Mesenchymal stem cell (in vitro differentiated cells and primary cell): ENCODE data around the gene HRAS.

Experiments
- DNase-seq: peaks from one replicate; pipeline ENCODE4 v3.0.0-alpha.2; 2013
- H2AFZ ChIP-seq: one replicate; pipeline ENCODE4 v1.6.1; 2013; ENCODE audit warnings: low read depth, mild to moderate bottlenecking, control low read depth, inconsistent platforms, low read length, moderate library complexity
- H2AK5ac ChIP-seq: 2 replicates; pipeline ENCODE4 v1.6.1; 2013; ENCODE audit warnings: low read length, moderate library complexity, mild to moderate bottlenecking, inconsistent platforms; ENCODE audit not compliant: severe bottlenecking
- H2BK120ac ChIP-seq: one replicate; pipeline ENCODE4 v1.6.1; 2013; ENCODE audit warnings: low read depth, mild to moderate bottlenecking, inconsistent platforms, low read length, moderate library complexity
- H2BK12ac ChIP-seq, 2 experiments: one replicate each; pipeline ENCODE4 v1.6.1; 2013; ENCODE audit warnings: inconsistent platforms in 2 of 2, low read length in 2 of 2, mild to moderate bottlenecking in 2 of 2, moderate library complexity in 2 of 2, control low read depth in 1 of 2
- H2BK15ac ChIP-seq: one replicate; pipeline ENCODE4 v1.6.1; 2013; ENCODE audit warnings: mild to moderate bottlenecking, low read depth, inconsistent platforms; ENCODE audit not compliant: poor library complexity, severe bottlenecking
- H2BK5ac ChIP-seq: 2 replicates; pipeline ENCODE4 v1.6.1; 2013; ENCODE audit warnings: low read depth, mild to moderate bottlenecking, low read length, control low read depth, inconsistent platforms; ENCODE audit not compliant: poor library complexity, severe bottlenecking
- H3K14ac ChIP-seq, 2 experiments: one replicate each; pipeline ENCODE4 v1.6.1; 2013; ENCODE audit warnings: inconsistent platforms in 2 of 2, low read length in 2 of 2, control low read depth in 1 of 2, mild to moderate bottlenecking in 1 of 2, moderate library complexity in 1 of 2
- H3K18ac ChIP-seq, 2 experiments: one replicate each; pipeline ENCODE4 v1.6.1; 2013; ENCODE audit warnings: inconsistent platforms in 2 of 2, low read length in 2 of 2, control low read depth in 1 of 2, low read depth in 1 of 2, mild to moderate bottlenecking in 1 of 2
- H3K23ac ChIP-seq, 2 experiments: one replicate each; pipeline ENCODE4 v1.6.1; 2013; ENCODE audit warnings: inconsistent platforms in 2 of 2, low read length in 2 of 2, mild to moderate bottlenecking in 2 of 2, moderate library complexity in 2 of 2, control low read depth in 1 of 2
- H3K27ac ChIP-seq: 2 replicates; pipeline ENCODE4 v1.5.1; 2013; ENCODE audit warnings: mild to moderate bottlenecking, moderate library complexity, low read length, control low read depth, inconsistent platforms; ENCODE audit not compliant: poor library complexity, severe bottlenecking
- H3K27me3 ChIP-seq, 2 experiments: 2 replicates each; pipeline versions ENCODE4 v1.6.1 to v1.7.0; 2013; ENCODE audit warnings: low read length in 2 of 2, mild to moderate bottlenecking in 2 of 2, moderate library complexity in 2 of 2, control low read depth in 1 of 2, inconsistent platforms in 1 of 2; ENCODE audit not compliant: control insufficient read depth in 1 of 2, insufficient read depth in 1 of 2
- H3K36me3 ChIP-seq, 2 experiments: 2 replicates each; pipeline versions ENCODE4 v1.6.1 to v1.7.0; 2013; ENCODE audit warnings: low read length in 2 of 2, control low read depth in 1 of 2, inconsistent platforms in 1 of 2, low read depth in 1 of 2, mild to moderate bottlenecking in 1 of 2; ENCODE audit not compliant: insufficient read depth in 2 of 2, control insufficient read depth in 1 of 2
- H3K4ac ChIP-seq, 2 experiments: one replicate each; pipeline ENCODE4 v1.6.1; 2013; ENCODE audit warnings: inconsistent platforms in 2 of 2, low read length in 2 of 2, mild to moderate bottlenecking in 2 of 2, moderate library complexity in 2 of 2, control low read depth in 1 of 2, low read depth in 1 of 2
- H3K4me1 ChIP-seq: 2 replicates; pipeline ENCODE4 v1.6.1; 2013; ENCODE audit warnings: low read depth, low read length, control low read depth; ENCODE audit not compliant: control insufficient read depth, insufficient read depth
- H3K4me2 ChIP-seq: 2 replicates; pipeline ENCODE4 v1.6.1; 2013; ENCODE audit warnings: low read length, mild to moderate bottlenecking, inconsistent platforms; ENCODE audit not compliant: poor library complexity, severe bottlenecking
- H3K4me3 ChIP-seq, 2 experiments: 2 replicates each; pipeline versions ENCODE4 v1.5.1 to v1.7.0; 2013; ENCODE audit warnings: low read length in 2 of 2, mild to moderate bottlenecking in 2 of 2, control low read depth in 1 of 2, low read depth in 1 of 2; ENCODE audit not compliant: insufficient read depth in 1 of 2
- H3K79me1 ChIP-seq: replicated peaks from 2 replicates; pipeline ENCODE4 v1.6.1; 2013; ENCODE audit warnings: mild to moderate bottlenecking, control low read depth, low read length, inconsistent platforms; ENCODE audit not compliant: poor library complexity, severe bottlenecking
- H3K9ac ChIP-seq: 2 replicates; pipeline ENCODE4 v1.7.0; 2013; ENCODE audit warnings: mild to moderate bottlenecking, low read length, moderate library complexity
- H3K9me3 ChIP-seq: 2 replicates; pipeline ENCODE4 v1.7.0; 2013; ENCODE audit warnings: mild to moderate bottlenecking, low read length; ENCODE audit not compliant: control insufficient read depth
- H4K8ac ChIP-seq: one replicate; pipeline ENCODE4 v1.6.1; 2013; ENCODE audit warnings: inconsistent platforms, mild to moderate bottlenecking, low read length, moderate library complexity
- H4K91ac ChIP-seq: one replicate; pipeline ENCODE4 v1.6.1; 2013; ENCODE audit warnings: mild to moderate bottlenecking, low read length, inconsistent platforms
- WGBS: methylation state at CpG from one replicate; pipeline ENCODE4 v1.1.7; 2013; ENCODE audit warnings: mixed read lengths; 5-methylcytosine and 5-hydroxymethylcytosine counted together

Gene HRAS

GRCh38 chr11:576811-577610 is 41.6 kb upstream of the HRAS start:
- 8% methylated on average over 40 of the region's 48 CpGs for WGBS
- Histone ChIP-seq H3K9ac (peak overlapping the region; percentile 98), H2BK12ac (peak overlapping the region in 1 of 2 experiments; percentile 77), H4K8ac (no peak overlapping the region), H3K18ac (peak overlapping the region; percentile 64 to 95), H3K4me2 (peak overlapping the region; percentile 66), H3K4me1 (peaks cover 46% of the 10 kb centered on the region), H3K14ac (peak overlapping the region in 1 of 2 experiments; percentile 96), H2AFZ (peak overlapping the region; percentile 30), H2AK5ac (peak overlapping the region; percentile 27), H3K36me3 (peaks cover 5 to 21% of the 10 kb centered on the region in 2 experiments), H3K79me1 (peaks cover 3% of the 10 kb centered on the region), H3K27me3 (peaks cover 4 to 7% of the 10 kb centered on the region in 2 experiments), H3K4me3 (peak overlapping the region; percentile 82 to 99), H4K91ac (no peak overlapping the region), H3K9me3 (no peaks in the 10 kb centered on the region), H2BK15ac (peak overlapping the region; percentile 19), H2BK120ac (no peak overlapping the region), H2BK5ac (peak overlapping the region; percentile 46), H3K27ac (peak overlapping the region; percentile 88), H3K4ac (peak overlapping the region; percentile 7 to 92), H3K23ac (peak overlapping the region in 1 of 2 experiments; percentile 2)
- DNase-seq, result no peak

DNA sequence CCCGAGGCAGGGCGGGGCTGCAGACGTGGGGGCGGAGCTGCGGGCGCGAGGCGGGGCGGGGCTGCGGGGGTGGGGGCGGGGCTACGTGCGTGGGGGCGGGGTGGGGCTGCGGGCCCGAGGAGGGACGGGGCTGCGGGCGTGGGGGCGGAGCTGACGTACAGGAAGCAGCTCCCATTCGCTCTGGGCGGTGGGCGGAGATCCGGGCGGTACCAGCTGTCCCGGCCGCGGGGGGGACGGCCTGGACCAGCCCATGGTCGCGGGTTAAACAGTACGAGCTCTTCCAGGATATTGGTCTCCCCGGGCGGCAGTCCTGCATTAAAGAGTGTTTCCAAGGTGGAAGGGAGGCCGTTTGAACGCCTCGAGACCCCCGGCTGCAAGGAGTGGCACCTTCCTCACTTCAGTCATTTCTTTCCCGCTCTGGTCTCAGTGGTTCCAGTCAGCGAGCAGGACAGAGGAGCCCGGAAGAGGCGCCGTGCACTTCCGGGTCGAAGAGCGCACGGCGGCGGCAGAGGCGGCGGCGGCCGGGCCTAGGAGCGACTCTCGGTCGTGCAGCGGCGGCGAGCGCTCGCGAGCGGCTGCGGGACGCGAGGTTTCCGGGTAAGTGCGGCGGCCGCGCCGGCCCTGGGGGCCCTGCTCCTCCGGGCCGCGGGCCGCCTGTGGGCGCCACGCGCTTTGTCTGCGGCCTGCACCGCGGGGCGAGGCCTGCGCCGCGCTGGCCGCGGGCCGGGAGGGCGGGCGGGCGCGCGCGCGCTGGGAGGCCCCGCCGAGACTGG is 40.8 kb upstream of the HRAS start, which contains the start of gene PHRF1:
PHRF1 (plus strand) TSS at position 475 of the 773 bp plus-strand sequence. CDS start 5,043 bp downstream, outside the sequence.
- Histone ChIP-seq H2AFZ (peak within 1 kb of the TSS; percentile 98), H3K23ac (peak within 1 kb of the TSS in 1 of 2 experiments; percentile 77), H2BK15ac (peak within 1 kb of the TSS; percentile 19), H3K4me3 (peak within 1 kb of the TSS; percentile 82 to 99), H3K9ac (peak within 1 kb of the TSS; percentile 98), H2AK5ac (peak within 1 kb of the TSS; percentile 27), H4K8ac (peak within 1 kb of the TSS; percentile 96), H3K36me3 (peaks cover 0 to 13% of the 10 kb centered on the region in 2 experiments), H3K4me1 (peaks cover 49% of the 10 kb centered on the region), H3K18ac (peak within 1 kb of the TSS; percentile 91 to 96), H3K4ac (peak within 1 kb of the TSS; percentile 88 to 92), H3K27ac (peak within 1 kb of the TSS; percentile 98), H4K91ac (peak within 1 kb of the TSS; percentile 83), H2BK12ac (peak within 1 kb of the TSS in 1 of 2 experiments; percentile 86), H3K4me2 (peak within 1 kb of the TSS; percentile 85), H3K79me1 (peaks cover 3% of the 10 kb centered on the region), H2BK120ac (peak within 1 kb of the TSS; percentile 98), H2BK5ac (peak within 1 kb of the TSS; percentile 95), H3K14ac (peak within 1 kb of the TSS in 1 of 2 experiments; percentile 96), H3K9me3 (no peaks in the 10 kb centered on the region), H3K27me3 (peaks cover 4 to 7% of the 10 kb centered on the region in 2 experiments)
- WGBS, result under 1% methylated on average over 20 of the region's 99 CpGs
- DNase-seq, result peak; percentile 95

DNA sequence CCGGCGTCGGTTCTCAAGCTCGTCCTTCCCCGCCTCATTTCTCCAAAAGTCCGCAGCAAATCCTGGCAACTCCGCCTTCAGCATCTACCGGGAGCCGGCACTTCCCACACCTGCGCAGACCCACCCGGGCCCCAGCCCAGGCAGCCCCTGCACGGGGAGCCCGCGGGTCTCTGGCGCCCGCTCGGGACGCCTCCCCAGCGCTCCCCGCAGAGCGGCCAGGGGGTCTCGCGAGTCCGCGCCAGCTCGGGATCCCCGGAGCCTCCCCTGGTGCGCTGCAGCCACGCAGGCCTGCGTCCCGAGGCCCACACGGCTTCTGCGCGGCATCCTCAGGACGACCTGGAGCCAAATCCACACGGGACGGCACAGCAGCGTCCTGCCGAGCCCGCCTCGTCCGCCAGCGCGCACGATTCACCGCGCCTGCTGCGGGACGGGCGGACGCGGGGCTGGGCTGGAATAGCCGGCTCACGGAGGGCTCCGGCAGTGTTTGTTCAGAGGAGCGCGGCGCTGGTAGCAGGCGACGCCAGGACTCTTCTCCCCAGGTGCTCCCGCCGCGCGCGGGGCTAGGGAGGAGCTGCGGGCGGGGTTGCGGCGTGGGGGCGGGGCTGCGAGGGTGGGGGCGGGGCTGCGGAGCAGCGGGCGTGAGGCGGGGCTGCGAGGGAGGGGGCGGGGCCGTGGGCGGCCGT is 40.1 kb upstream of the HRAS start:
- peak overlapping the region; percentile 60 to 92 for H3K18ac ChIP-seq
- no peak overlapping the region for H2BK5ac ChIP-seq
- H3K27me3 ChIP-seq, result peaks cover 4 to 7% of the 10 kb centered on the region in 2 experiments
- H3K9me3 ChIP-seq, result no peaks in the 10 kb centered on the region
- H2BK120ac ChIP-seq, result no peak overlapping the region
- H4K8ac ChIP-seq, result peak overlapping the region; percentile 5
- 1% methylated on average over 54 of the region's 81 CpGs for WGBS
- H3K36me3 ChIP-seq, result peaks cover 0 to 12% of the 10 kb centered on the region in 2 experiments
- DNase-seq, result peak; percentile 55
- H3K4me3 ChIP-seq, result peak overlapping the region; percentile 73 to 83
- no peak overlapping the region for H3K27ac ChIP-seq
- no peak overlapping the region for H2AK5ac ChIP-seq
- peak overlapping the region; percentile 98 for H2AFZ ChIP-seq
- peak overlapping the region in 1 of 2 experiments; percentile 88 for H3K14ac ChIP-seq
- H2BK12ac ChIP-seq, result peak overlapping the region in 1 of 2 experiments; percentile 86
- H3K79me1 ChIP-seq, result peaks cover 3% of the 10 kb centered on the region
- no peak overlapping the region for H2BK15ac ChIP-seq
- peak overlapping the region; percentile 18 for H4K91ac ChIP-seq
- peaks cover 48% of the 10 kb centered on the region for H3K4me1 ChIP-seq
- peak overlapping the region; percentile 60 for H3K9ac ChIP-seq
- peak overlapping the region in 1 of 2 experiments; percentile 57 for H3K23ac ChIP-seq
- peak overlapping the region; percentile 85 for H3K4me2 ChIP-seq
- peak overlapping the region in 1 of 2 experiments; percentile 83 for H3K4ac ChIP-seq
